HG02678 (cell line): ENCODE measurements around the gene FBXL19.

Source experiments
- ATAC-seq: cut with Tn5 transposase; IDR thresholded peaks from one replicate; pipeline ENCODE4 v1.9.1; 2021; ENCODE audit warnings: mild to moderate bottlenecking, moderate library complexity; ENCODE audit not compliant: unreplicated experiment

The FBXL19 gene

GRCh38 chr16:30961384-30961783 is 38.0 kb downstream of the FBXL19 start:
- no peak for ATAC-seq

- ATAC-seq = no peak
These were observed 40.6 kb downstream of the FBXL19 start for GRCh38 chr16:30963925-30964511.

- no peak for ATAC-seq
These were observed 41.3 kb downstream of the FBXL19 start for GRCh38 chr16:30964574-30965226.

GRCh38 chr16:30965436-30965835 is 42.1 kb downstream of the FBXL19 start:
- ATAC-seq = no peak

GRCh38 chr16:30966033-30966619 is 42.8 kb downstream of the FBXL19 start:
- no peak for ATAC-seq

- ATAC-seq = no peak
These were observed 44.4 kb downstream of the FBXL19 start for GRCh38 chr16:30967795-30968194.

- ATAC-seq = no peak
These were observed 46.0 kb downstream of the FBXL19 start for GRCh38 chr16:30969246-30969842.

- ATAC-seq = no peak
These were observed 47.9 kb downstream of the FBXL19 start for GRCh38 chr16:30971298-30971697.

- no peak for ATAC-seq
These were observed 49.5 kb downstream of the FBXL19 start for GRCh38 chr16:30972872-30973271.

- ATAC-seq = no peak
These were observed 51.0 kb downstream of the FBXL19 start for GRCh38 chr16:30974348-30974747.

- no peak for ATAC-seq
These were observed 53.1 kb downstream of the FBXL19 start for GRCh38 chr16:30976486-30976885.

- ATAC-seq = no peak
These were observed 54.1 kb downstream of the FBXL19 start for GRCh38 chr16:30977502-30977901.

GRCh38 chr16:30979170-30980022 is 56.0 kb downstream of the FBXL19 start:
- ATAC-seq = no peak

GRCh38 chr16:30980023-30980371 is 56.6 kb downstream of the FBXL19 start:
- ATAC-seq = no peak

GRCh38 chr16:30980434-30980833 is 57.1 kb downstream of the FBXL19 start:
- no peak for ATAC-seq

- no peak for ATAC-seq
These were observed 57.6 kb downstream of the FBXL19 start for GRCh38 chr16:30980959-30981358.

GRCh38 chr16:30982548-30983288 is 59.3 kb downstream of the FBXL19 start:
- ATAC-seq = no peak

- ATAC-seq = no peak
These were observed 60.0 kb downstream of the FBXL19 start for GRCh38 chr16:30983289-30983889.

GRCh38 chr16:30983898-30984610 is 60.7 kb downstream of the FBXL19 start:
- no peak for ATAC-seq
